GM18858 (cell line): ENCODE measurements around the gene ATXN7L3B.

Experiments used
- ATAC-seq: cut with Tn5 transposase; IDR thresholded peaks from one replicate; pipeline ENCODE4 v1.9.1; 2021; ENCODE audit not compliant: unreplicated experiment

The ATXN7L3B gene

DNA sequence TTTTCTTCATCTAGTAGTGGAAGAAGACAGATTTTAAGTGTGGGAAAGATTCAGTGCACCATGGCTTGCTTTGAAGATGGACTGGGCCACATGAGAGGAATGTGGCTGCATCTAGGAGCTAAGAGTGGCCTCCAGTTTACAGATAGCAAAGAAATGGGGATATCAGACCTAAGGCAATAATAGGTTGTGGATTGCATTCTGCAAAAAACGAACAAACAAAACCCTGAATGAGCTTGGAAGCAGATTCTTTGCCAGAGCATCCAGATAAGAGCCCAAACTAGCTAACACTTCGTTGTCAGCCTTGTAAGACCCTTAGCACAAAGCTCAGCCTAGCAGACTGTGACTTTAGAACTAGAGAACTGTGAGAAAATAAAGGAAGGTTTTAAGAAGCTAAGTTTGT, 9.6 kb downstream of the ATXN7L3B start:
- ATAC-seq, result no peak

- no peak for ATAC-seq
Observed at GRCh38 chr12:74551291-74551690, 13.7 kb downstream of the ATXN7L3B start.

DNA sequence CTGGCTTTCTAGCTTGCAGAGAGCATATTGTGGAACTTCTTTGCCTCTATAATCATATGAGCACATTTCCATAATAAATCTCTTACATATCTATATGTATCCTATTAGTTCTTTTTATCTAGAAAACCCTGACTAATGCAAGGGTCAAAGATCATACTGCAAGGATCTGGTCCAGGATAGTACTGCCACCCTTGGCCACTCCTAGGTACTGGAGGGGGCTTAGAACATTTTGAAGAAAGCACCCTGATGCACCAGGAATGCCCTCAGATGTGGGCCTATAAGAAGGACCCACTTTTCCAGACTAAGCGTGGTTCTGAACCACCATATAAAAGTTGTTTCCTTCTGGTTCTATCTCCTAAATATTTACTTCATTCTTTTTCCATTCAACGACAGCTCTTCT, 14.6 kb downstream of the ATXN7L3B start:
- ATAC-seq, result no peak

GRCh38 chr12:74559728-74560127, 22.1 kb downstream of the ATXN7L3B start:
- ATAC-seq, result no peak

GRCh38 chr12:74563927-74564326, 26.3 kb downstream of the ATXN7L3B start:
- no peak for ATAC-seq

DNA sequence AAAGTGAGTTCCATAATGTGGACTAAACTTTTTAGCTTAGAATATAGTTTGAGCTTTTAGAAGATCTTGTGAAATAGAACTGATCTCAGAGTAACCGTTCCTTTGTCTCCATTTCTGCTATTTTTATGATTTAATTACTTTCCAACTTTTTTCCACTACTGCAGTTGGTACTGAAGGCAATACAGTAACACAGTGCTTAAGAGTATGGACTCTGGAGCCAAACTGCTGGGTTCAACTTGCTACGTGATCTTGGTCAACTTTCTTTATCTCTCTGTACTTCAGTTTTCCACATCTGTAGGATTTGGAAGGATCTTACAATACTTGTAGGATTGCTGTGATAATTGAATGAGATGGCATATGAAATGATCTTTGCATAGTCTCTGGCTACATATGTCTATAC, 40.9 kb downstream of the ATXN7L3B start:
- ATAC-seq, result no peak

DNA sequence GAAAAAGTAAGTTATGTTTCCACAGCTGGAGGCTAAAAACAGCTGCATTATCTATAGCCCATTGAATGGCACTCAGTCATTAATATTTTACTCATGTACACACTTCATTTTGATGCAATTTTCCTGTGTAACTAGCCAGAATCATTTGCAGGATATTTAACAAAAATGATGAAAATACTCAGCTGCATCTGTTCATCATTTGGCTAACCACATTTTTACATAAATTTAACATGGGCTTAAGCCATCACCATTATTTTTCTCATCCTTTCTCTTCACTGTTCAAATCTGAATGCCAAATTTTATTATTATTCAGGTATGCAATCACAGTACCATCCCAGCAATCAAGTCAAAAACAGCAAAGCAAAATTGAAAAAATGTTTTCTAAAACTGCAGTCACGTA, 41.8 kb downstream of the ATXN7L3B start:
- ATAC-seq, result no peak

GRCh38 chr12:74579981-74580380, 42.3 kb downstream of the ATXN7L3B start:
- ATAC-seq, result no peak

DNA sequence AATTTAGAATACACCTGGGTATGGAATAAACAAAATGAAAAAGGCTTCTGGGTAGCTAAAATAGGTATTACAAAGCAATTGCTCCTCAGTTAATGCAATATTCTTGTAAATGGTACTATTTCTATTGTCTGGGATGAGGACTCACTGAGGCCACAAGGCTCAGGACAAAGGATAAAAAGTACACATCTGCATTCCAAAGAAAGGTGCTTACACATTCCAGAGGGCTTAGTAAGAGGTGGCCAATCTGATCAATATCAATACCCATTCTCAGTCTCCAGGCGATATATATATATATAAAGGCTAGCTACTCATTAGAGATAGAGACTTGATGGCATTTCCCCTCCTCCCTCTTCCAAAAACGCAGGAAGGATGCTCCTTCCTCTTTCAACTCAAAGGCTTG, 43.8 kb downstream of the ATXN7L3B start:
- no peak for ATAC-seq

DNA sequence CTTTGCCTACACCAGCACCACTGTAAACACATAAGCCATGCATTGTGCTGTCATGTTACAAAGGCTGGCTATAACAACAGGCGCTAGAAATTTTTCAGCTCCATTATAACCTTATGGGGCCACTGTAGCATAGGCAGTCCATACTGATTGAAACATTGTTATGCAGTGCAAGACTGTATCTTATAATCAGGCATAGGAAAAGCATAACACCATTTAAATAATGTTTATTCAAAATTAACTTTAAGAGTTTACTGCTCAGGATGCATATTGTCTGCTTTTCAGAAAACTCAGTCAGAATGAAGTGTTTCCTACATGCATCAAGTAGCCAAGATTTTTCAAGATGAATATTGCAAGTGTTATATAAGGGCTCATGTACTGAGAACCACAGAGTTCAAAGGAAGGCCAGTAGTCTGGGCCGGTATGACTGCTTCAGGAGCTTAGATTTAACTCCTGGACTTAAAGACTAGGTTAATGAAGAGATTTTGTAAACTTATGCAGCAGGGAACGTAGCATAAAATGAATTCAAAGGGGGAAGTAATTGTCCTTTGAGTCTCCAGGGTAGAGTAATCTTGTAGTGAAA, 46.9 kb downstream of the ATXN7L3B start:
- ATAC-seq, result no peak

- ATAC-seq, result no peak
Observed at GRCh38 chr12:74586251-74586650, 48.6 kb downstream of the ATXN7L3B start.
